ENCODE results near the gene TMEM117. TPM values are rescaled to one million over a fixed set of nuclear protein-coding genes. Genes with fewer than 3 reads are reported as not detected.
"Not testable (repeated sequence)": the region's sequence is repeated elsewhere in the genome, so short reads cannot be mapped to it uniquely, and the experiment has no call there.

Gene TMEM117
- total RNA-seq, 1 donor from 2014 or later: 9.9 TPM

- H3K27me3 ChIP-seq (ENCODE audit: control insufficient read depth in 3 of 3, insufficient read depth in 3 of 3, low read length in 3 of 3): no peaks in the 10 kb centered on the region
These were observed 651 bp downstream of the TMEM117 start for GRCh38 chr12:43836475-43836989.

GRCh38 chr12:43840338-43840737 lies 4.5 kb downstream of the TMEM117 start:
- Histone ChIP-seq H3K27ac (ENCODE audit: low read depth, low read length) (no peak overlapping the region), H3K9me3 (ENCODE audit: control insufficient read depth in 3 of 3, low read length in 3 of 3) (no peaks in the 10 kb centered on the region), H3K27me3 (ENCODE audit: control insufficient read depth in 3 of 3, insufficient read depth in 3 of 3, low read length in 3 of 3) (no peaks in the 10 kb centered on the region), H3K4me3 (ENCODE audit: low read length in 3 of 3) (no peak overlapping the region), H3K36me3 (ENCODE audit: control insufficient read depth in 3 of 3, insufficient read depth in 3 of 3, low read length in 3 of 3) (peaks cover 0 to 4% (median 0%) of the 10 kb centered on the region in 3 donors), H3K4me1 (ENCODE audit: control insufficient read depth in 3 of 3, insufficient read depth in 3 of 3, low read length in 3 of 3) (peaks cover 1 to 5% (median 2%) of the 10 kb centered on the region in 3 donors), H3K9ac (ENCODE audit: low read depth in 1 of 3, low read length in 3 of 3) (no peak overlapping the region)

More at GRCh38 chr12:43836475-43836989, 651 bp downstream of the TMEM117 start:
- Histone ChIP-seq H3K27ac (ENCODE audit: low read depth, low read length) (peak overlapping the region; percentile 91), H3K9me3 (ENCODE audit: control insufficient read depth in 3 of 3, low read length in 3 of 3) (no peaks in the 10 kb centered on the region), H3K36me3 (ENCODE audit: control insufficient read depth in 3 of 3, insufficient read depth in 3 of 3, low read length in 3 of 3) (no peaks in the 10 kb centered on the region), H3K9ac (ENCODE audit: low read depth in 1 of 3, low read length in 3 of 3) (peak overlapping the region; percentile 74 to 93 (median 91)), H3K4me3 (ENCODE audit: low read length in 3 of 3) (peak overlapping the region; percentile 70 to 84 (median 79)), H3K4me1 (ENCODE audit: control insufficient read depth in 3 of 3, insufficient read depth in 3 of 3, low read length in 3 of 3) (peaks cover 9 to 11% (median 11%) of the 10 kb centered on the region in 3 donors)

GRCh38 chr12:43841253-43841652 lies 5.4 kb downstream of the TMEM117 start:
- H3K4me3 ChIP-seq (ENCODE audit: low read length in 3 of 3): no peak overlapping the region
- H3K36me3 ChIP-seq (ENCODE audit: control insufficient read depth in 3 of 3, insufficient read depth in 3 of 3, low read length in 3 of 3): peaks cover 0 to 4% (median 0%) of the 10 kb centered on the region in 3 donors
- H3K4me1 ChIP-seq (ENCODE audit: control insufficient read depth in 3 of 3, insufficient read depth in 3 of 3, low read length in 3 of 3): peaks cover 0 to 3% (median 0%) of the 10 kb centered on the region in 3 donors
- H3K27me3 ChIP-seq (ENCODE audit: control insufficient read depth in 3 of 3, insufficient read depth in 3 of 3, low read length in 3 of 3): no peaks in the 10 kb centered on the region
- H3K9ac ChIP-seq (ENCODE audit: low read depth in 1 of 3, low read length in 3 of 3): no peak overlapping the region
- no peaks in the 10 kb centered on the region for H3K9me3 ChIP-seq (ENCODE audit: control insufficient read depth in 3 of 3, low read length in 3 of 3)
- no peak overlapping the region for H3K27ac ChIP-seq (ENCODE audit: low read depth, low read length)

DNA sequence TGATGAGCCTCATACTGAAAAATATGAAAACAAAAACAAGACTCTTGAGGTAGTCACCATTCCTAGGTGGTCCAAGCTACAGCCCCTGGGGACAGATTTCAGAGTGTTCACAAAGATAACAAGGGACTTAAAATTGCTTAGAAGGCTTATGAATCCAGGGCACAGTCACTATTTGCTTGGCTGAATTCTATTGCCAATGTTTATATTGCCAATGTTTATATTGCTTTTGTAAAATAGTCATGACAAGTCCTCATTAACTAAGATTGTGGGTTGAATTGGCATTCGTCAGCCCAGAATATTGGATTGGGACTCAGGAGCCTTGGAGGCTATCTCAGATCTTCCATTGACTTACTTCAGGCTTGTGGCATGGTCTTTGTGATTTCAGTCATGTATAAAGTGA lies 6.4 kb downstream of the TMEM117 start:
- Histone ChIP-seq H3K4me3 (ENCODE audit: low read length in 3 of 3) (no peak overlapping the region), H3K9ac (ENCODE audit: low read depth in 1 of 3, low read length in 3 of 3) (no peak overlapping the region), H3K27ac (ENCODE audit: low read depth, low read length) (no peak overlapping the region), H3K27me3 (ENCODE audit: control insufficient read depth in 3 of 3, insufficient read depth in 3 of 3, low read length in 3 of 3) (no peaks in the 10 kb centered on the region), H3K9me3 (ENCODE audit: control insufficient read depth in 3 of 3, low read length in 3 of 3) (no peaks in the 10 kb centered on the region), H3K36me3 (ENCODE audit: control insufficient read depth in 3 of 3, insufficient read depth in 3 of 3, low read length in 3 of 3) (peaks cover 0 to 6% (median 0%) of the 10 kb centered on the region in 3 donors), H3K4me1 (ENCODE audit: control insufficient read depth in 3 of 3, insufficient read depth in 3 of 3, low read length in 3 of 3) (no peaks in the 10 kb centered on the region)

DNA sequence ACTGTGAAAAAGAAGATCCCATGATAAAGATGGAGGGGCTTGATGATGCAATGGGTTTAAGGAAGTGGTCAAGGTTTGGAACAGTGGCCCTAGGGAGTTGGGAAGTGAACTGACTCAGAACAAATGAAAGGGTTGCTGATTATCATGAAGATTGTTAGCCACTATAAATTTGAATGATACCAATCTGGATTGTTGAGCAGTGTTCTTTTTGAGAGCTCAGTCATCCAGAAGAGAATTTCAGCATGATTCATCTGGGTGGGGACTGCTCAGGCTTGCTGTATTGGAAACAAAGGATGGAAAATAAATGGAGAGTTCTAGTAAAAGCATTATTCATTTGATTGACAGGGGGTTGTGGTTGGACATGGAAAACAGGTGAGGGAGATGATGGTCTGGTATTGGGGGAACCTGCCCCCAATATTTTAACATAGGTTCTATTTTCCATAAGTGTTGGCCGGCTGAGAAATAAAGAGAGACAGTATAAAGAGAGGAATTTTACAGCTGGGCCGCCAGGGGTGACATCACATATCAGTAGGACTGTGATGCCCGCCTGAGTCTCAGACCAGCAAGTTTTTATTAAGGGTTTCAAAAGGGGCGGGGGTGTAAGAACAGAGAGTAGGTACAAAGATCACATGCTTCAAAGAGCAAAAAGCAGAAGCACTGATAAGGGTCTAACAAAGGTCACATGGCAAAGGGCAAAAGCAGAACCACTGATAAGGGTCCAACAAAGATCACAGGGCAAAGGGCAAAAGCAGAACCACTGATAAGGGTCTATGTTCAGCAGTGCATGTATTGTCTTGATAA lies 11.7 kb downstream of the TMEM117 start:
- not testable (repeated sequence) for H3K4me1 ChIP-seq (ENCODE audit: control insufficient read depth in 3 of 3, insufficient read depth in 3 of 3, low read length in 3 of 3)

DNA sequence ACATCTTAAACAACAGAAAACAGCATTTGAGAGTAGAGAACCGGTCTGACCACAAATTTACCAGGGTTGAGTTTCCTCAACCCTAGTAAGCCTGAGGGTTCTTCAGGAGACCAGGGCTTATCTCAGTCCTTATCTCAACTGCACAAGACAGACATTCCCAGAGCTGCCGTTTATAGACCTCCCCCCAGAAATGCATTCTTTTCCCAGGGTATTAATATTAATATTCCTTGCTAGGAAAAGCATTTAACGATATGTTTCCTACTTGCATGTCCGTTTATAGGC lies 12.3 kb downstream of the TMEM117 start:
- no peaks in the 10 kb centered on the region for H3K4me1 ChIP-seq (ENCODE audit: control insufficient read depth in 3 of 3, insufficient read depth in 3 of 3, low read length in 3 of 3)
- H3K9ac ChIP-seq (ENCODE audit: low read depth in 1 of 3, low read length in 3 of 3): no peak overlapping the region
- no peak overlapping the region for H3K27ac ChIP-seq (ENCODE audit: low read depth, low read length)
- peaks cover 0 to 6% (median 0%) of the 10 kb centered on the region in 3 donors for H3K36me3 ChIP-seq (ENCODE audit: control insufficient read depth in 3 of 3, insufficient read depth in 3 of 3, low read length in 3 of 3)
- H3K9me3 ChIP-seq (ENCODE audit: control insufficient read depth in 3 of 3, low read length in 3 of 3): no peaks in the 10 kb centered on the region
- no peak overlapping the region for H3K4me3 ChIP-seq (ENCODE audit: low read length in 3 of 3)
- no peaks in the 10 kb centered on the region for H3K27me3 ChIP-seq (ENCODE audit: control insufficient read depth in 3 of 3, insufficient read depth in 3 of 3, low read length in 3 of 3)

More for the DNA sequence above, 11.7 kb downstream of the TMEM117 start:
- not testable (repeated sequence) for H3K4me3 ChIP-seq (ENCODE audit: low read length in 3 of 3); H3K9me3 ChIP-seq (ENCODE audit: control insufficient read depth in 3 of 3, low read length in 3 of 3); H3K27me3 ChIP-seq (ENCODE audit: control insufficient read depth in 3 of 3, insufficient read depth in 3 of 3, low read length in 3 of 3); H3K9ac ChIP-seq (ENCODE audit: low read depth in 1 of 3, low read length in 3 of 3); H3K27ac ChIP-seq (ENCODE audit: low read depth, low read length); H3K36me3 ChIP-seq (ENCODE audit: control insufficient read depth in 3 of 3, insufficient read depth in 3 of 3, low read length in 3 of 3)

GRCh38 chr12:43848786-43849185 lies 12.9 kb downstream of the TMEM117 start:
- Histone ChIP-seq H3K27me3 (ENCODE audit: control insufficient read depth in 3 of 3, insufficient read depth in 3 of 3, low read length in 3 of 3) (no peaks in the 10 kb centered on the region), H3K4me3 (ENCODE audit: low read length in 3 of 3) (no peak overlapping the region), H3K9me3 (ENCODE audit: control insufficient read depth in 3 of 3, low read length in 3 of 3) (no peaks in the 10 kb centered on the region), H3K27ac (ENCODE audit: low read depth, low read length) (no peak overlapping the region), H3K4me1 (ENCODE audit: control insufficient read depth in 3 of 3, insufficient read depth in 3 of 3, low read length in 3 of 3) (no peaks in the 10 kb centered on the region), H3K36me3 (ENCODE audit: control insufficient read depth in 3 of 3, insufficient read depth in 3 of 3, low read length in 3 of 3) (peaks cover 0 to 6% (median 0%) of the 10 kb centered on the region in 3 donors), H3K9ac (ENCODE audit: low read depth in 1 of 3, low read length in 3 of 3) (no peak overlapping the region)

GRCh38 chr12:43852744-43853143 lies 16.9 kb downstream of the TMEM117 start:
- H3K27me3 ChIP-seq (ENCODE audit: control insufficient read depth in 3 of 3, insufficient read depth in 3 of 3, low read length in 3 of 3): no peaks in the 10 kb centered on the region
- H3K9ac ChIP-seq (ENCODE audit: low read depth in 1 of 3, low read length in 3 of 3): no peak overlapping the region
- no peak overlapping the region for H3K4me3 ChIP-seq (ENCODE audit: low read length in 3 of 3)
- no peak overlapping the region for H3K27ac ChIP-seq (ENCODE audit: low read depth, low read length)
- H3K4me1 ChIP-seq (ENCODE audit: control insufficient read depth in 3 of 3, insufficient read depth in 3 of 3, low read length in 3 of 3): no peaks in the 10 kb centered on the region
- H3K36me3 ChIP-seq (ENCODE audit: control insufficient read depth in 3 of 3, insufficient read depth in 3 of 3, low read length in 3 of 3): no peaks in the 10 kb centered on the region
- H3K9me3 ChIP-seq (ENCODE audit: control insufficient read depth in 3 of 3, low read length in 3 of 3): no peaks in the 10 kb centered on the region

- Histone ChIP-seq H3K9me3 (ENCODE audit: control insufficient read depth in 3 of 3, low read length in 3 of 3) (no peaks in the 10 kb centered on the region), H3K36me3 (ENCODE audit: control insufficient read depth in 3 of 3, insufficient read depth in 3 of 3, low read length in 3 of 3) (no peaks in the 10 kb centered on the region), H3K4me1 (ENCODE audit: control insufficient read depth in 3 of 3, insufficient read depth in 3 of 3, low read length in 3 of 3) (no peaks in the 10 kb centered on the region), H3K27ac (ENCODE audit: low read depth, low read length) (no peak overlapping the region), H3K4me3 (ENCODE audit: low read length in 3 of 3) (no peak overlapping the region), H3K9ac (ENCODE audit: low read depth in 1 of 3, low read length in 3 of 3) (no peak overlapping the region), H3K27me3 (ENCODE audit: control insufficient read depth in 3 of 3, insufficient read depth in 3 of 3, low read length in 3 of 3) (no peaks in the 10 kb centered on the region)
These were observed 21.1 kb downstream of the TMEM117 start for GRCh38 chr12:43856972-43857371.

DNA sequence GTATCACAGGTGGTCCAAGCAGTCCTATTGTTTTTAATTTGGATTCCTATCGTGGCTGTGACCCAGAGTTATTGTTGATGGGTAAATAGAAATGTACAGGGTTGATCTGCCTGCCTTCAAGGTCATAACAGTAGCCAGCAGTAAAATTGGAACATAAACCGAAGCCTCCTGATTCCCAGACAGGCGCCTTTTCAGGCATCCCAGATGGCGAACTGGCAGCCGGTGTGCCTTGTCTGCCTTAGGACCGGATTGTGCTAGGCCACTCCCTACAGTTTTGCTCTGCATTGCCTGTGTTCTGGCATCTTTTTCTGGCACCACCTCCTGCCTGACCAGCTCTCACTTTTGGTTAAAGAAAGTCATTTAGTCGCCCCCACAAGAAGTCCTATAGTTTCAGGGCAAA lies 22.2 kb downstream of the TMEM117 start:
- no peaks in the 10 kb centered on the region for H3K36me3 ChIP-seq (ENCODE audit: control insufficient read depth in 3 of 3, insufficient read depth in 3 of 3, low read length in 3 of 3)
- no peak overlapping the region for H3K4me3 ChIP-seq (ENCODE audit: low read length in 3 of 3)
- no peaks in the 10 kb centered on the region for H3K27me3 ChIP-seq (ENCODE audit: control insufficient read depth in 3 of 3, insufficient read depth in 3 of 3, low read length in 3 of 3)
- H3K27ac ChIP-seq (ENCODE audit: low read depth, low read length): no peak overlapping the region
- no peaks in the 10 kb centered on the region for H3K4me1 ChIP-seq (ENCODE audit: control insufficient read depth in 3 of 3, insufficient read depth in 3 of 3, low read length in 3 of 3)
- no peaks in the 10 kb centered on the region for H3K9me3 ChIP-seq (ENCODE audit: control insufficient read depth in 3 of 3, low read length in 3 of 3)
- H3K9ac ChIP-seq (ENCODE audit: low read depth in 1 of 3, low read length in 3 of 3): no peak overlapping the region

Data from skeletal muscle tissue (tissue), 4 donors.